Measurements from ENCODE around the gene GNAZ. TPM values are rescaled to one million over a fixed set of nuclear protein-coding genes. Genes with fewer than 3 reads are reported as not detected.
A peak's percentile ranks its signal among the peaks of the same experiment; 100 is the strongest.

The GNAZ gene
- total RNA-seq, 1 experiment from 2014 or later, result 0.48 TPM

GRCh38 chr22:23153994-23154393, 83.7 kb downstream of the GNAZ start:
- POLR2A ChIA-PET, result no interaction called here
- Histone ChIP-seq H3K9me3 (no peaks in the 10 kb centered on the region), H3K4me3 (ENCODE audit: low read depth, low read length) (no peak overlapping the region), H3K27me3 (replicated peaks; ENCODE audit: control insufficient read depth, insufficient read depth, low read length) (no peaks in the 10 kb centered on the region), H3K36me3 (ENCODE audit: control insufficient read depth, insufficient read depth, low read length) (no peaks in the 10 kb centered on the region), H3K4me1 (peaks cover 41% of the 10 kb centered on the region)
- Mint-ChIP-seq H3K27me3 (ENCODE audit: insufficient read depth, unreplicated experiment) (no peaks in the 10 kb centered on the region), H3K36me3 (ENCODE audit: insufficient read depth, unreplicated experiment) (peaks cover 6% of the 10 kb centered on the region), H3K4me3 (ENCODE audit: unreplicated experiment) (no peak overlapping the region), H3K27ac (ENCODE audit: unreplicated experiment) (no peak overlapping the region), H3K4me1 (ENCODE audit: low read depth, unreplicated experiment) (peaks cover 20% of the 10 kb centered on the region), H3K9me3 (ENCODE audit: unreplicated experiment) (no peaks in the 10 kb centered on the region)
- intact Hi-C loops (cut with micrococcal nuclease; ENCODE audit: unreplicated experiment), result no loop called here
- CTCF ChIA-PET, result interaction anchor here (0.6 to 1.7 kb wide), 2 partner anchors 14 to 128 kb away, joined by 3 to 4 read pairs; no protein-coding TSS in a partner anchor
- no peak for DNase-seq
- BruUV-seq (replicated peaks), result no TSS peak
- TF ChIP-seq CTCF (IDR thresholded peaks at IDR 0.05; ENCODE audit: insufficient read depth in 1 of 2, low read depth in 1 of 2, low read length in 1 of 2, severe bottlenecking in 1 of 2, unreplicated experiment in 1 of 2), result no peak

- Histone ChIP-seq H3K9me3 (no peaks in the 10 kb centered on the region), H3K27me3 (replicated peaks; ENCODE audit: control insufficient read depth, insufficient read depth, low read length) (no peaks in the 10 kb centered on the region), H3K4me3 (ENCODE audit: low read depth, low read length) (no peak overlapping the region), H3K4me1 (peaks cover 41% of the 10 kb centered on the region), H3K36me3 (ENCODE audit: control insufficient read depth, insufficient read depth, low read length) (no peaks in the 10 kb centered on the region)
- peaks cover 6% of the 10 kb centered on the region for H3K36me3 Mint-ChIP-seq (ENCODE audit: insufficient read depth, unreplicated experiment)
- H3K4me1 Mint-ChIP-seq (ENCODE audit: low read depth, unreplicated experiment), result peaks cover 19% of the 10 kb centered on the region
- H3K9me3 Mint-ChIP-seq (ENCODE audit: unreplicated experiment), result no peaks in the 10 kb centered on the region
- TF ChIP-seq CTCF (IDR thresholded peaks at IDR 0.05; ENCODE audit: insufficient read depth in 1 of 2, low read depth in 1 of 2, low read length in 1 of 2, severe bottlenecking in 1 of 2, unreplicated experiment in 1 of 2), result no peak
- POLR2A ChIA-PET, result no interaction called here
- BruUV-seq (replicated peaks), result no TSS peak
- no peaks in the 10 kb centered on the region for H3K27me3 Mint-ChIP-seq (ENCODE audit: insufficient read depth, unreplicated experiment)
- H3K4me3 Mint-ChIP-seq (ENCODE audit: unreplicated experiment), result no peak overlapping the region
- DNase-seq, result no peak
- no peak overlapping the region for H3K27ac Mint-ChIP-seq (ENCODE audit: unreplicated experiment)
- intact Hi-C loops (cut with micrococcal nuclease; ENCODE audit: unreplicated experiment), result no loop called here
- CTCF ChIA-PET, result interaction anchor here (0.6 kb wide), 1 partner anchor 13 kb away, joined by 3 read pairs; no protein-coding TSS in a partner anchor
Observed at GRCh38 chr22:23154461-23154860, 84.1 kb downstream of the GNAZ start.

- intact Hi-C loops (cut with micrococcal nuclease; ENCODE audit: unreplicated experiment), result no loop called here
- no TSS peak for BruUV-seq (replicated peaks)
- H3K27ac Mint-ChIP-seq (ENCODE audit: unreplicated experiment), result no peak overlapping the region
- no peaks in the 10 kb centered on the region for H3K27me3 Mint-ChIP-seq (ENCODE audit: insufficient read depth, unreplicated experiment)
- no peak for DNase-seq
- peaks cover 14% of the 10 kb centered on the region for H3K4me1 Mint-ChIP-seq (ENCODE audit: low read depth, unreplicated experiment)
- ChIA-PET POLR2A (no interaction called here), CTCF (no interaction called here)
- Histone ChIP-seq H3K4me3 (ENCODE audit: low read depth, low read length) (no peak overlapping the region), H3K9me3 (no peaks in the 10 kb centered on the region), H3K4me1 (peaks cover 41% of the 10 kb centered on the region), H3K36me3 (ENCODE audit: control insufficient read depth, insufficient read depth, low read length) (no peaks in the 10 kb centered on the region), H3K27me3 (replicated peaks; ENCODE audit: control insufficient read depth, insufficient read depth, low read length) (no peaks in the 10 kb centered on the region)
- peak overlapping the region; percentile 11 for H3K4me3 Mint-ChIP-seq (ENCODE audit: unreplicated experiment)
- TF ChIP-seq CTCF (IDR thresholded peaks at IDR 0.05; ENCODE audit: insufficient read depth in 1 of 2, low read depth in 1 of 2, low read length in 1 of 2, severe bottlenecking in 1 of 2, unreplicated experiment in 1 of 2), result no peak
- peaks cover 6% of the 10 kb centered on the region for H3K36me3 Mint-ChIP-seq (ENCODE audit: insufficient read depth, unreplicated experiment)
- H3K9me3 Mint-ChIP-seq (ENCODE audit: unreplicated experiment), result no peaks in the 10 kb centered on the region
Observed at GRCh38 chr22:23155143-23155542, 84.8 kb downstream of the GNAZ start.
